Astrocyte (in vitro differentiated cells and primary cell): Measurements from ENCODE around the gene TCF3. TPM values are rescaled to one million over a fixed set of nuclear protein-coding genes. Genes with fewer than 3 reads are reported as not detected.

ENCODE experiments used
- DNase-seq: peaks from one replicate; pipeline ENCODE4 v3.0.0-alpha.2; 2010; ENCODE audit warnings: low read depth
- FAIRE-seq: peaks from 2 replicates; lab custom pipeline; 2011; peaks lifted over from hg19 to GRCh38; lab: Jason Lieb, UNC
- H2AFZ ChIP-seq: 2 replicates; pipeline ENCODE4 v1.6.0; 2012; ENCODE audit warnings: low read depth, low read length, inconsistent platforms
- H3K27ac ChIP-seq: 2 replicates; pipeline ENCODE4 v1.5.1; 2011; ENCODE audit warnings: low read depth, low read length, inconsistent platforms
- H3K27me3 ChIP-seq: 2 replicates; pipeline ENCODE4 v1.6.0; 2011; ENCODE audit warnings: low read length, inconsistent platforms; ENCODE audit not compliant: insufficient read depth
- H3K36me3 ChIP-seq: 2 replicates; pipeline ENCODE4 v1.5.1; 2011; ENCODE audit warnings: low read length, inconsistent platforms; ENCODE audit not compliant: insufficient read depth
- H3K4me1 ChIP-seq: 2 replicates; pipeline ENCODE4 v1.5.1; 2011; ENCODE audit warnings: low read length, inconsistent platforms; ENCODE audit not compliant: insufficient read depth
- H3K4me2 ChIP-seq: 2 replicates; pipeline ENCODE4 v1.6.0; 2012; ENCODE audit warnings: low read length, inconsistent platforms
- H3K4me3 ChIP-seq: 2 replicates; pipeline ENCODE4 v1.5.1; 2011; ENCODE audit warnings: low read depth, mild to moderate bottlenecking, low read length, inconsistent platforms; ENCODE audit not compliant: insufficient read depth
- H3K79me2 ChIP-seq: 2 replicates; pipeline ENCODE4 v1.6.0; 2012; ENCODE audit warnings: mild to moderate bottlenecking, low read length, inconsistent platforms; ENCODE audit not compliant: insufficient read depth
- H3K9ac ChIP-seq: 2 replicates; pipeline ENCODE4 v1.6.0; 2012; ENCODE audit warnings: mild to moderate bottlenecking, low read length, inconsistent platforms
- H3K9me3 ChIP-seq: 2 replicates; pipeline ENCODE4 v1.5.1; 2012; ENCODE audit warnings: low read depth, mild to moderate bottlenecking, low read length, inconsistent platforms; ENCODE audit not compliant: insufficient read depth
- H4K20me1 ChIP-seq: 2 replicates; pipeline ENCODE4 v1.6.0; 2012; ENCODE audit warnings: low read length, inconsistent platforms; ENCODE audit not compliant: insufficient read depth
- H3K27ac Mint-ChIP-seq: one replicate; pipeline ENCODE4 v1.8.0; 2021; ENCODE audit warnings: mild to moderate bottlenecking, mixed read lengths; ENCODE audit not compliant: unreplicated experiment
- H3K27me3 Mint-ChIP-seq: one replicate; pipeline ENCODE4 v1.8.0; 2021; ENCODE audit warnings: low read depth, mixed read lengths; ENCODE audit not compliant: unreplicated experiment
- H3K36me3 Mint-ChIP-seq: one replicate; pipeline ENCODE4 v1.8.0; 2021; ENCODE audit warnings: low read depth, mixed read lengths; ENCODE audit not compliant: unreplicated experiment
- H3K4me1 Mint-ChIP-seq: one replicate; pipeline ENCODE4 v1.8.0; 2021; ENCODE audit warnings: low read depth, mixed read lengths; ENCODE audit not compliant: unreplicated experiment
- H3K4me3 Mint-ChIP-seq: one replicate; pipeline ENCODE4 v1.8.0; 2021; ENCODE audit warnings: mild to moderate bottlenecking, moderate library complexity, mixed read lengths; ENCODE audit not compliant: unreplicated experiment
- H3K9me3 Mint-ChIP-seq: one replicate; pipeline ENCODE4 v1.8.0; 2021; ENCODE audit warnings: mild to moderate bottlenecking, mixed read lengths; ENCODE audit not compliant: unreplicated experiment
- CTCF ChIP-seq: IDR thresholded peaks from 2 replicates; pipeline ENCODE4 v1.5.1; 2011; ENCODE audit warnings: low read depth, mild to moderate bottlenecking, inconsistent platforms, low read length, moderate library complexity; ENCODE audit not compliant: insufficient read depth
- EZH2 ChIP-seq: IDR thresholded peaks from 2 replicates; pipeline ENCODE4 v1.6.1; 2012; ENCODE audit warnings: mild to moderate bottlenecking, low read length, inconsistent platforms; ENCODE audit not compliant: insufficient read depth
- total RNA-seq: library from RNA; stranded (reverse); gene quantifications from 2 replicates; pipeline ENCODE4 v1.2.1, GENCODE V29; 2021

Gene TCF3
- total RNA-seq, 1 donor from 2014 or later: 173 TPM

GRCh38 chr19:1649706-1650649 is 2.4 kb downstream of the TCF3 start:
- DNase-seq (no peak), FAIRE-seq (no peak)
- Histone ChIP-seq H3K27me3 (no peaks in the 10 kb centered on the region), H3K4me1 (peaks cover 3% of the 10 kb centered on the region), H3K9ac (peak overlapping the region; percentile 86), H3K79me2 (peaks cover 65% of the 10 kb centered on the region), H3K36me3 (no peaks in the 10 kb centered on the region), H4K20me1 (peaks cover 57% of the 10 kb centered on the region), H3K4me3 (peak overlapping the region; percentile 84), H3K9me3 (no peaks in the 10 kb centered on the region), H3K27ac (no peak overlapping the region), H3K4me2 (peak overlapping the region; percentile 99), H2AFZ (no peak overlapping the region)
- H3K27me3 Mint-ChIP-seq: no peaks in the 10 kb centered on the region
- no peaks in the 10 kb centered on the region for H3K9me3 Mint-ChIP-seq
- peaks cover 3% of the 10 kb centered on the region for H3K4me1 Mint-ChIP-seq
- H3K27ac Mint-ChIP-seq: peak overlapping the region; percentile 87
- TF ChIP-seq EZH2 (no peak), CTCF (no peak)
- H3K4me3 Mint-ChIP-seq: peak overlapping the region; percentile 92
- H3K36me3 Mint-ChIP-seq: peaks cover 3% of the 10 kb centered on the region

GRCh38 chr19:1648920-1649541 is 3.4 kb downstream of the TCF3 start:
- TF ChIP-seq EZH2 (no peak), CTCF (no peak)
- Mint-ChIP-seq H3K4me3 (peak overlapping the region; percentile 92), H3K36me3 (peaks cover 3% of the 10 kb centered on the region), H3K27me3 (no peaks in the 10 kb centered on the region), H3K9me3 (no peaks in the 10 kb centered on the region), H3K4me1 (peaks cover 3% of the 10 kb centered on the region), H3K27ac (peak overlapping the region; percentile 77)
- Histone ChIP-seq H2AFZ (no peak overlapping the region), H3K4me2 (no peak overlapping the region), H3K9ac (no peak overlapping the region), H3K4me1 (peaks cover 3% of the 10 kb centered on the region), H3K9me3 (no peaks in the 10 kb centered on the region), H3K79me2 (peaks cover 65% of the 10 kb centered on the region), H3K36me3 (no peaks in the 10 kb centered on the region), H3K4me3 (no peak overlapping the region), H4K20me1 (peaks cover 66% of the 10 kb centered on the region), H3K27ac (no peak overlapping the region), H3K27me3 (no peaks in the 10 kb centered on the region)
- DNase-seq (no peak), FAIRE-seq (no peak)
